Activated T-helper 1 cell treated with anti-CD3 and anti-CD28 coated beads, Interleukin-2, amount 50 U/mL, for 16 hours (primary cell): Measurements from ENCODE around the gene RUFY3.
"Not testable (repeated sequence)": the region's sequence is repeated elsewhere in the genome, so short reads cannot be mapped to it uniquely, and the experiment has no call there.

ENCODE experiments used
- DNase-seq, 2 donors: peaks; one replicate each; pipeline ENCODE4 v3.0.0-alpha.2; 2020; ENCODE audit warnings: low read depth in 1 of 2, low spot score in 1 of 2

RUFY3 gene, protein sequence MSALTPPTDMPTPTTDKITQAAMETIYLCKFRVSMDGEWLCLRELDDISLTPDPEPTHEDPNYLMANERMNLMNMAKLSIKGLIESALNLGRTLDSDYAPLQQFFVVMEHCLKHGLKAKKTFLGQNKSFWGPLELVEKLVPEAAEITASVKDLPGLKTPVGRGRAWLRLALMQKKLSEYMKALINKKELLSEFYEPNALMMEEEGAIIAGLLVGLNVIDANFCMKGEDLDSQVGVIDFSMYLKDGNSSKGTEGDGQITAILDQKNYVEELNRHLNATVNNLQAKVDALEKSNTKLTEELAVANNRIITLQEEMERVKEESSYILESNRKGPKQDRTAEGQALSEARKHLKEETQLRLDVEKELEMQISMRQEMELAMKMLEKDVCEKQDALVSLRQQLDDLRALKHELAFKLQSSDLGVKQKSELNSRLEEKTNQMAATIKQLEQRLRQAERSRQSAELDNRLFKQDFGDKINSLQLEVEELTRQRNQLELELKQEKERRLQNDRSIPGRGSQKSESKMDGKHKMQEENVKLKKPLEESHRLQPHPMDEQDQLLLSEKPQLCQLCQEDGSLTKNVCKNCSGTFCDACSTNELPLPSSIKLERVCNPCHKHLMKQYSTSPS

DNA sequence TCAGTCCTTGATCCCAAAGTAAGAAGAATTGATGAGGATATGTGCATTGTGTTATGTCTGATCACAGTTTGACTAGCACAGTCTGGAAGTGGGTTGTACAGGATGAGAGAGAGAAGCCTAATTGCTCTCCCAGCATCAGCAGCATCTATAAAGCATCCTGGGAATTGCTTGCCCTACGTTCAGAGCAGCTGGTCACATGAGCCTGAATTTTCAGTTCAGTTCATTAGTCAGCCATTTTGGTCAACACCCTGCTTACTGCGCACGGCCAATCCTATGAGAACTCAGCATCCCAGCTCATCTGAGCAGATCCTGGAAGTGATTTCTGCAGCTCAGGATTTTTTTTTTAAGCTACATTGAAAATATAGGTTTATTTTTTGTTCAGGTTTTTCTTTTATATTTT is at the start of gene RUFY3:
Gene RUFY3 (plus strand): TSS at position 218 of the 400 bp plus-strand sequence. CDS start 610 bp downstream, outside the sequence.
- no peak for DNase-seq

DNA sequence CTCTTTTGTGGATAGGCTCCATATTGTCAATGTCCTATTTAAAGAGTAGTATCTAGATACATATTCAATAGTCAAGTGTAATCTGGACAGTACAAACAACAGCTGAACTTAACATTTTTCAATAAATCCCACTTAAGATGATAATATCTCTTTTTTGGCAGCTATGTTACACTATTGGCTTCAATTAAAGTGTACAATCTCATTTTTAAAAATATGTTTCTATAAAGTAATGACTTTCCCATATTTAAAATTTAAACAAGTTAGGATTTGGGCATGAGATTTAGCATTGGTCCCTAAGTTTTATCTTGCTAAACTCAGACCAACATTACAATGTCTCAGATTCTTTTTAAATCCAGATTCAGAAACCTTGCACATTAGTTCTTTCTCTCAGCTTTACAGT is 47.6 kb upstream of the RUFY3 start:
- no peak for DNase-seq

DNA sequence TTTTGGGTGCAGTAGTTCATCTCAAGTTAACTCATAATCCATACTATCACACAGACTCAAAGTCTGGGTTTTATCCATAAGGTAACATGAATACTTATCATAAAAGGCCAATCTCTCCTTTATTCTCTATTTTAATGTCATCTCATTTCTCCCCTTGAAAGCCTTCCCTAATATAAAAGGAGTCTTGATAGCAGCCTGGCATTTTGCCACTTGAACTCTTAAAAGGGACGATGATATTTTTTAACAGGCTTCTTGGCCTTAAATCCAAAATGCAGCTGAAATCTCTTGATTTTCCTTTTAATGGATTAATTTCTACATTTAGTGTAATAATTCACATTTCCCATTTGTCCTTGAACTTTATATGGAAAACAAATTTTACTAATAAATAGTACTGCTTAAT is 47.0 kb upstream of the RUFY3 start:
- DNase-seq, result no peak

DNA sequence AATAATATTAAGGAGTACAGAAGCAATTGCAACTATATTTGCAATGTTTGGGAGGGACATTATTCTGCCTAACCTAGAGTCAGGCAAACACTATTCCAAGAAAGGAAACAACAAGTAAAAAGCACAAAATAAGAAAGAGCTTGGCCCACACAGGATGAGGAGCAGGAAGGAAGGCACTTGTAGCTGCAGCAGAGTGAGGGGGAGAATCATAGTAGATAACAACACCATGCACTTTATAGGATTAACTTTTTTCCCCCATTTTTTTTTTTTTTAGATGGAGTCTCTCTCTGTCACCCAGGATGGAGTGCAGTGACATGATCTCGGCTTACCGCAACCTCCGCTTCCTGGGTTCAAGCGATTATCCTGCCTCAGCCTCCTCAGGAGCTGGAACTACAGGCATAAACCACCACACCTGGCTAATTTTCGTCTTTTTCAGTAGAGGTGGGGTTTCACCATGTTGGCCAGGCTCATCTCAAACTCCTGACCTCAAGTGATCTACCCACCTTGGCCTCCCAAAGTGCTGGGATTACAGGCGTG is 45.1 kb upstream of the RUFY3 start:
- no peak for DNase-seq

DNA sequence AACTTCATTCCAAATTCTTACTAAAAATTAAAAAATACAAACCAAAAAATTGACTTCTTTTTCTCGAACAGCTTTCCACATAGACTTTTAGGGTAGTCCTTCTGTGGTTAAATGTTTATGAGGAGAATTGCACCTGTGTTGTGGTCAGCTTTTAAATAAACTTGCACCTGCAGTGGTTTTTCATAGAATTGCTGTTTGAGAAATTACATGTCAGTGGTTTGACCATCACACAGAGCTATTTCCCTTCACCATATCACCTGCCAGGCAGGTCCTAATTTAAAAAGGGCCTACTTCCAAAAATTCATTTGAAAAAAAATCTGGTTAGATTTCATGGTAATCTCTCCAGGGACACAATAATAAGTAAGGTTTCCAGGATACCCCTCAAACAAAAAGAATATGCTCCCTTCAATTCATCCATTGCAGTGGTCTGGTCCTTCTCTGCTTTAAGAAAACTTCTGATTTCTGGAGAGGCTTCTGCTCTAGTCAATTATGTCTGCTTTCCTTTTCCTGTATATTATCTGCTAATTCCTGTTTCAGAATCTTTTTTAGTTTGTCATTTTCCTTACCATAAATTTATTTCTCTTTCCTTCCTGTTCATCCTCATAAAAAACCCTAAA is 43.3 kb upstream of the RUFY3 start:
- DNase-seq, result no peak

DNA sequence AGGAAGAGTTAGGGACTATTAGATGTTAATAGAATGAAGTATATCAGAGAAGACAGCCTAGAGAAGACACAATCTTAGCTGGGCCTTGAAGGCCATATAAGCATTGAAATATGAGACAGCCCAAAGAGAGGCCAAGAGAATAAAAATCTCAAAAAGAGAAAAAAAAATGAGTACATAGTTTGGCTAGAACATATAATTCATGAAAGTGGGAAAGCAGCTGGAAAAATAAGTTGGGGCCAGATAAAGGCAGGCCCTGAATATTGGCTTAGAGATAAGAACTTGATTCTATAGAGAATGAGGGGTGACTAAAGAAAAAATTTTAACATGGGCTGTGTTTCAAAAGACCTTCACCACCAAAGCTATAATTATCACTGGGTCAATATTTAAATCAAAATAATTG is 40.8 kb upstream of the RUFY3 start:
- no peak for DNase-seq

DNA sequence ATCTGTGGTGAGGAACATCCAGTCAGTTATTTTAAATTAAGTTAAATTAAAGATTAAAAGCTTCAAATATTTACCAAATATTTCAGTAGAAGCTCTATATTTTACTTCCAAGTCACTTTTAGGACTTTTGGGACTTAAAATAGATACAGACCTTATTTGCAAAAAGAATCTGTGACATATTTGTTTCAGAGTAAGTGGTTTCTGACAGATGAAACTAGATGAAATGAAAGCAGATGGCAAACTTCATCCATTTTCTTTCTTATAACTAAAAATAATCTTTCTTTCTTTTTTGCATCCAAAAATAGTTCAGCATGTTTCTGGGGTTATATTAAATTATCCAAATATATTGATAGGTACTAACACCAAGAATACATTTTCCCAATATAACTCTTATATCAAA is 40.1 kb upstream of the RUFY3 start:
- DNase-seq, result no peak

DNA sequence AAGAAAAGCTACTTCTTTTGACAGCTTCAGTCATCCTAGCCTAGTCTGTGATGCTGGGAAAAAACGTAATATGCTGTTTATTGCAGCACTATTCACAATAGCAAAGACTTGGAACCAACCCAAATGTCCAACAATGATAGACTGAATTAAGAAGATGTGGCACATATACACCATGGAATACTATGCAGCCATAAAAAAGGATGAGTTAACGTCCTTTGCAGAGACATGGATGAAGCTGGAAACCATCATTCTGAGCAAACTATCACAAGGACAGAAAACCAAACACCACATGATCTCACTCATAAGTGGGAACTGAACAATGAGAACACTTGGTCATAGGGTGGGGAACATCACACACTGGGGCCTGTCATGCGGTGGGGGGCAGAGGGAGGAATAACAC is 39.6 kb upstream of the RUFY3 start:
- DNase-seq, result not testable (repeated sequence)

DNA sequence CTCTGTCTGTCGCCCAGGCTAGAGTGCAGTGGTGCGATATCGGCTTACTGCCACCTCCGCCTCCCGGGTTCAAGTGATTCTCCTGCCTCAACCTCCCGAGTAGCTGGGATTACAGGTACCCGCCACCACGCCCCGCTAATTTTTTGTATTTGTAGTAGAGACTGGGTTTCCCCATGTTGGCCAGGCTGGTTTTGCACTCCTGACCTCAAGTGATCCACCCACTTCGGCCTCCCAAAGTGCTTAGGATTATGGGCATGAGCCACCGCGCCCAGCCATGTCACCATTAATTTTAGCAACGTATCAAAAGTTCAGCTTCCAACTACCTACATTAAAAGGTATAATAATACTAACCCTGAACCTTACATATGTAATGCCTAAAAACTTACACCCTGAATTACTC is 34.4 kb upstream of the RUFY3 start:
- DNase-seq, result no peak

DNA sequence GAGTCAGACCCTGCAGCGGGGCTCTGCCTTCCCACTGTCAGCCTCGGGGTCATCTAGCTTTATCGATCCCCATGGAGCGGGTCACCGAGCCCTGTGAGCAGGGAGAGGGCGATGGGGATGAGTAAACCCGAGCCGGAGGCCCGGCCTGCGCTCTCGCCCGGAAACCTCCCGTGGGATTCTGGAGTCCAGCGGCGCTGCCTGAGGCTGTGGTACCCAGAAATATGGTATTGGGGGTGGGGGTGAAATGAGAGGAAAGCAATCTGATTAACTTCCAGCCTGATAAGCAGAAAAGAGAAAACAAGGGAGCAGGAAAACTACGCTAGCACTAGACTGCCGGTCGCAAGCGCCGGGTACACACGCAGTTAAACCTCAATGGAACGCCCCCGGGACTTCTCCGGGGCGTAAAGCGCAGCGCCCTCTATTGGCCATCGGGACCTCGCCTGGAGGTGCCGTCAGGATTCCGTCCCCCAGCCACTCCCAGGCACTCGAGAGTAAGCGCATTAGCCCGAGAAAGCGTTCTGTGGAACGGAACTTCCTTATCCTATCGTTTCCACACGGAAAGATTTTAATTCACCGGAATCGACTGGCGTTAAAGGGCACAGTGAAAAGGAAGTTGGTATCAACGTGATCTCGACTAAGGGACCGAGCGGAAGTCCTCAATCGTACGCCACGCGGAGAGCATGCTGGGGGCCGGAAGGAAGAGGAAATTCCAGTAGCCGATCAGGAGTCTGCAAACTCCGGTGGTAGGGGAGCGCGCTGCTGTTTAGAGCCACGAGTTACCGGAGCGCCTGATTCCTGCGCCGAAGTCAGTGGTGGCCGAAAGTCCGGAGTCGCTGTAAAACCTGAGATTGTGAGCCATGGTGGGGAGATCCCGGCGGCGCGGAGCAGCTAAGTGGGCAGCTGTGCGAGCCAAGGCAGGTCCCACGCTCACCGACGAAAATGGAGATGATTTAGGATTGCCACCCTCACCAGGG is 33.7 kb upstream of the RUFY3 start, which contains the start of gene UTP3:
Gene UTP3 (plus strand): TSS at position 712 of the 974 bp plus-strand sequence. CDS start 146 bp downstream, at position 858.
- DNase-seq, result peak; percentile 82 to 90

DNA sequence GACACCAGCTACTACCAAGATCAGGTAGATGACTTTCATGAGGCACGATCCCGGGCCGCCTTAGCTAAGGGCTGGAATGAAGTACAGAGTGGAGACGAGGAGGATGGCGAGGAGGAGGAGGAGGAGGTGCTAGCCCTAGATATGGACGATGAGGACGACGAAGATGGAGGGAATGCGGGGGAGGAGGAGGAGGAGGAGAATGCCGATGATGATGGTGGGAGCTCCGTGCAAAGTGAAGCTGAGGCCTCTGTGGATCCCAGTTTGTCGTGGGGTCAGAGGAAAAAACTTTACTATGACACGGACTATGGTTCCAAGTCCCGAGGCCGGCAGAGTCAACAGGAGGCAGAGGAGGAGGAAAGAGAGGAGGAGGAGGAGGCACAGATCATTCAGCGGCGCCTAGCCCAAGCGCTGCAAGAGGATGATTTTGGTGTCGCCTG is 33.0 kb upstream of the RUFY3 start:
- no peak for DNase-seq

DNA sequence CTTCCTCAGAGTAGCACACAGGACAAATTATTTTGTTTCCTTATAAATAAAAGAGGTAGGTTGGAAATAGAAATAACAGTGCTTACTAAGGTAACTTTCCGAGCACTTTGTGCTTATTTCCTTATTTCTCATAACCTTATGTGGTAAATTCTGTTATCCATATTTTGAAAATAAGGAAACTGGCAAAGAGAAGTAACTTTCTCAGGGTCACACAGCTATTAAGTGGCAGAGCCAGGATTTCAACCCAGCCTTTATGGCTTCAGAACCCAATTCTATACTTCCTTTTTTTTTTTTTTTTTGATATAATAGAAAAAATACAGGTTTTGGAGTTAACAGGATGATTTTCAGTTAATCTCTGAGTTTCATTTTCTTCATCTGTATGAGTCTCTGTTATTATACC is 30.1 kb upstream of the RUFY3 start:
- DNase-seq, result no peak

DNA sequence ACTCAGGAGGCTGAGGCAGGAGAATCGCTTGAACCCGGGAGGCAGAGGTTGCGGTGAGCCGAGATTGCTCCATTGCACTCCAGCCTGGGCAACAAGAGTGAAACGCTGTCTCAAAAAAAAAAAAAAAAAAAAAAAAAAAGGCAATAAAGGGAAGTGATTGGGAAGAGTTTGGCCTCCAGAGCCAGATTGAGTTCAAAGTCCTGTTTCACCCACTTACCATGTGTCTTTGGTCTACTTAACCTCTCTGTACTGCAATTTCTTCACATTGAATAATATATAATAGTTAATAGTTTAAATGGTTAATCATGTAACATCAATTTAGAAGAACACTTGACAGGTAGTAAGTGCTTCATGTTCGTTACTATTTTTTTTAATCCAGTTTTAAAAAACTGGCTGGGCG is 27.1 kb upstream of the RUFY3 start:
- not testable (repeated sequence) for DNase-seq

DNA sequence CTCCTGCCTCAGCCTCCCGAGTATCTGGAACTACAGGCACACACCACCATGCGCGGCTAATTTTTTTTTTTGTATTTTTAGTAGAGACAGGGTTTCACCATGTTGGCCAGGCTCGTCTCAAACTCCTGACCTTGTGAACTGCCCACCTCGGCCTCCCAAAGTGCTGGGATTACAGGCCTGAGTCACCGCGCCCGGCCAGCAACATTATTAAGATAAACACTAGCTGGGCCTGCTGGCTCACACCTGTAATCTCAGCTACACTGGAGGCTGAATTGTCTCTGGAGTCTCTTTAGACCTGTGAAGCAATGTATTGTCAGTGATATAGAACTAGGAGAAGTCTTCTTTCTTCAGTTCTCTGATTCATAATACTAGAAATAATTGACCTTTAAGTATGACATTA is 23.3 kb upstream of the RUFY3 start:
- not testable (repeated sequence) for DNase-seq

DNA sequence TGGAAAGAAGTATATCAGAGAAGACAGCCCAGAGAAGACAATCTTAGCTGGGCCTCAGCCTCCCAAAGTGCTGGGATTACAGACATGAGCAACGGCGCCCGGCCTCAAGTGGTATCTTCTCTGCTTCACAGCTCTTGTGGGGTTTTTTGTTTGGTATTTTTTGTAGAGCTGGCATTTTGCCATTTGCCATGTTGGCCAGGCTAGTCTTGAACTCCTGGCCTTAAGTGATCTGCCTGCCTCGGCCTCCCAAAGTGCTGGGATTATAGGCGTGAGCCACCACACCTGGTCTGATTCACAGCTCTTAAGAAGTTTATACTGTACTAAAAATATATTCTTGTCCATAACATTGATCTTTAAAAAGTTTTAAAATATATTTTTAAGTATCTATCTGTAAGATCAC is 21.1 kb upstream of the RUFY3 start:
- DNase-seq, result no peak

DNA sequence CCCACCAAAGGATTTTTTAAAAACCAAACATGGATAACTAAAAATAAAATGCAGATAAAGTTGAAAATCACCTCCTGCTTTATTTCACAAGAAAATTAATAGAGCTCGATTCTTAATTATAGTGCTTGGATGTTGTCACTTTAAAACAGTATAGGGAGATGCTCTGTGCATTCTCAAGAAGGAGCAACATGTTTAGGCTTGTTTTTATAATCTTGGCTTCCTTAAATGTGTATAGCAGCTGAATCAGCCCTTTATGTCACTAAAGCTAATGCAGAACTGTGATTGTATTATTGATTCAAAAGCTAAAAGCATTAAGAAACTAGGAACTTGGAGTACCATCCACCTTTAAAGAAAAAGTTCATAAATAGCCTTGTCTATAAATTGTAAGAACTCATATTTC is 20.5 kb upstream of the RUFY3 start:
- no peak for DNase-seq

DNA sequence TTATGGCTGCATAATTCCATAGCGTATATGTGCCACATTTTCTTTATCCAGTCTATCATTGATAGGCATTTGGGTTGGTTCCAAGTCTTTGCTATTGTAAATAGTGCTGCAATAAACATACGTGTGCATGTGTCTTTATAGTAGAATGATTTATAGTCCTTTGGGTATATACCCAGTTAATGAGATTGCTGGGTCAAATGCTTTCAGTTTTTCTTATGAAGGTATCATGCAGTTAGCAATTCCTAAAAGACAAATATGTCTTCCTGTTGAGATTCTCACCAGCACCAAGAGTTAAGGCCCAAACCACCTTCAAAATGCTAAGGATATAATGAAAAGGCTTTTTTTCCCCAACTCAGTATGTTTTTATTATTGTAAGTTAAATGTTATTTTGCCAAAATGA is 19.2 kb upstream of the RUFY3 start:
- not testable (repeated sequence) for DNase-seq

DNA sequence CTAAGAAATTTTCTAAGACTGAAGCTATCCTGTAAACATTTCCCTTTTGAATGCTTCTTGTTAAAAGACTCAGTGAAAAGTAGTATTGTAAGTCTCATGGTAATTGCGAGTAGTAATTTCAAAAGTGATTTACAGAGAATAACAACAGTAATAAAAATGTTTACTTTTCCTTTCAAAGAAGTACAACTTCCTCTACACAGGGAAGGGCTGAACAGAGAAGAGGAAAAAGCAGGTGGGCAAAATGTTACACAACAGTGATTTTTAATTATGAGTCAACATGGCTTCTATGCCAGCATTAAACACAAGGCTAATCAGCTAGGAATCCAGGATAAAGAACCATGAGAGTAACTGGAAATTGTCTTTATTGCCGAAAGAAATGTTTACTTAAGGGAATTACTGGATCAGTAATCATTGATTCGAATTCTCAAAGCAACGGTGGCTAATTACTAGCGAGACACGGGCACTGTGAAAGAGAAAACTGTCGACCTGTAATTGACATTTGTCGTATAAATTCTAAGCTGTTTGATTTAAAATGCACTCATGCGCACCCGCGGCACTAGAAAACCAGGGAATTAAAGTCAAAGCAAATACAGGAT is 18.0 kb upstream of the RUFY3 start:
- no peak for DNase-seq

DNA sequence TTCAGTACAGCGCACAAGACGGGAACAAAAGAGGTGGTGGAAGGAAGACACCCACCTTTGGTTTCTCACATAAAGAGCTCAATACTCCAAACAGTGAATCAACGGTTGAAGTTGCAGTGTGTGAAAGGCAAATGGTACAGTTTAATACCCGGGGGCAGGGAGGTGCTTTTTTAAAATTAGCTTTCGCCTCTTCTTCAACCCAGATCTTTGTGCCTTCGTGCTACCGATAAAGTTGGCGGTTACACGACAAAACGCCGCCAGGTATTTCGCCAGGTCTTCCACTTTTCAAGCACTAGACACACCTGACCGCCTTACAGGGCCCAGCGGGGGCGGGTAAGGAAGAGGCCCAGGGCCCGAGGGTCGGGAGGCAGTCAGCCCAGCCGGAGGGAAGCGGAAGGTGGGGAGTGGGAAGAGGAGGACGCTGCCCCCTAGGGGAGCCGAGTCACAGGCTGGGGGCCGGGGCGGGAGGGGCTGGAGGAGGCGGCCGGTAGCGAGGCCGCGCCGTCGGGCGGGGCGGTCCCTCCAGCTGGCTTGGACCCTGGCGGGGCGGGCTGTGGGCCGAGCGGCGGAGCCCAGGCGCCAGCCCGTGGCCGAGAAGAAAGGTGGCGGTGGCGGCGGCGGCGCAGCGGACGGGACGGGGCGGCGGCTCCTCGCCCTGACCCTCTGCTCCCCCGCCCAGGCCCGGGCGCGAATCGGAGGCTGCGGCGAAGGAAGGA is 17.4 kb upstream of the RUFY3 start:
- DNase-seq, result peak; percentile 48 to 49

DNA sequence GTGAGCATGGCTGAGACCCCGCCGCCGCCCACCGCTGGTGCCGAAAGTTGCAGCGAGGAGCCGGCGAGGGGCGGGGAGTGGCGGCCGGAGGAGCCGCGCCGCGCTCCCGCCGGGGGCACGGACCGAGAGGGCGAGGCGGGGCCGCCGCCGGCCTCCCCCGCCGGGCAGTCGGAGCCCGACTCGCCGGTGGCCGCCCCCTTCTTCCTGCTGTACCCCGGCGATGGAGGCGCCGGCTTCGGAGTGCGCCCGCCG is 16.9 kb upstream of the RUFY3 start:
- DNase-seq, result no peak
